K562 (cell line): ENCODE results near the gene MAGEB4. TPM values are rescaled to one million over a fixed set of nuclear protein-coding genes. Genes with fewer than 3 reads are reported as not detected.
A peak's percentile ranks its signal among the peaks of the same experiment; 100 is the strongest.

Experiments used
- ATAC-seq: fragments of 200-7000 bp; cut with Tn5 transposase; 3 replicates; pipeline ENCODE4 v1.9.1; 2020; ENCODE audit warnings: moderate library complexity
- BruUV-seq: library from RNA; stranded (reverse); fragments of 400-500 nt; replicated peaks from 2 replicates; lab custom pipeline; 2021; lab: Mats Ljungman, UMichigan
- CTCF ChIA-PET: fragments of 300-600 bp; formaldehyde crosslinking; extraction: SDS; loops from one replicate; lab custom pipeline; 2021; ENCODE audit warnings: low intra/inter-chr PET ratio; lab: Yijun Ruan, JAX
- POLR2A ChIA-PET: fragments of 300-600, 350-650 bp; sonication (Branson Sonifier 250); formaldehyde crosslinking; extraction: SDS; loops from one replicate; lab custom pipeline; 2021; ENCODE audit warnings: antibody characterized with exemption, inconsistent platforms; lab: Yijun Ruan, JAX
- DNase-seq, 4 experiments: peaks; one replicate each; pipeline versions ENCODE4 v3.0.0 to v3.0.0-alpha.2; 2011 to 2018; ENCODE audit warnings: low spot score in 3 of 4, mixed read lengths in 3 of 4; ENCODE audit errors: extremely low read depth in 1 of 4
- FAIRE-seq: peaks from 2 replicates; lab custom pipeline; 2011; peaks lifted over from hg19 to GRCh38; lab: Jason Lieb, UNC
- H2AFZ ChIP-seq: 2 replicates; pipeline ENCODE4 v1.6.0; 2011; ENCODE audit warnings: low read depth, low read length, control low read depth, inconsistent platforms
- H3K27ac ChIP-seq: fragments of 200-600 bp; 3 replicates; pipeline ENCODE4 v1.8.0; 2011; ENCODE audit warnings: low read depth, mild to moderate bottlenecking, control low read depth, inconsistent platforms, low read length, moderate library complexity, mixed read lengths; ENCODE audit errors: extremely low read depth
- H3K27me3 ChIP-seq, 2 experiments: fragments of 300-600 bp in 1 of 2; 2 replicates in 1 of 2; 3 replicates in 1 of 2; pipeline versions ENCODE4 v1.6.0 to v1.8.0; 2011; ENCODE audit warnings: inconsistent platforms in 2 of 2, low read length in 2 of 2, mild to moderate bottlenecking in 1 of 2, mixed read lengths in 1 of 2, moderate library complexity in 1 of 2; ENCODE audit not compliant: control insufficient read depth in 2 of 2, insufficient read depth in 2 of 2
- H3K36me3 ChIP-seq: fragments of 300-600 bp; 3 replicates; pipeline ENCODE4 v1.8.0; 2011; ENCODE audit warnings: mild to moderate bottlenecking, low read length, inconsistent platforms; ENCODE audit not compliant: control insufficient read depth, insufficient read depth
- H3K4me1 ChIP-seq, 2 experiments: fragments of 200-600 bp in 1 of 2; replicated peaks in 1 of 2; 2 replicates in 1 of 2; 3 replicates in 1 of 2; pipeline versions ENCODE4 v1.5.1 to v1.8.0; 2011; ENCODE audit warnings: inconsistent platforms in 2 of 2, low read length in 2 of 2, mild to moderate bottlenecking in 1 of 2, mixed read lengths in 1 of 2, moderate library complexity in 1 of 2; ENCODE audit not compliant: control insufficient read depth in 2 of 2, insufficient read depth in 2 of 2
- H3K4me2 ChIP-seq: 2 replicates; pipeline ENCODE4 v1.6.1; 2011; ENCODE audit warnings: low read length, control low read depth, inconsistent platforms, mixed read lengths; ENCODE audit not compliant: insufficient read depth
- H3K4me3 ChIP-seq: fragments of 200-600 bp; sonication (generic), shearing (Covaris generic); 2 replicates; pipeline ENCODE4 v1.5.1; 2016; ENCODE audit warnings: control low read depth, inconsistent platforms
- H3K79me2 ChIP-seq: fragments of 200-600 bp; 3 replicates; pipeline ENCODE4 v1.8.0; 2011; ENCODE audit warnings: low read length, inconsistent platforms; ENCODE audit not compliant: control insufficient read depth, insufficient read depth
- H3K9ac ChIP-seq, 2 experiments: 2 replicates each; pipeline versions ENCODE4 v1.6.0 to v1.6.1; 2011; ENCODE audit warnings: low read depth in 2 of 2, low read length in 2 of 2, control low read depth in 1 of 2, inconsistent platforms in 1 of 2, mild to moderate bottlenecking in 1 of 2, mixed read lengths in 1 of 2; ENCODE audit not compliant: insufficient read depth in 1 of 2
- H3K9me1 ChIP-seq: one replicate; pipeline ENCODE4 v1.6.0; 2011; ENCODE audit warnings: inconsistent platforms, mild to moderate bottlenecking, low read length, moderate library complexity; ENCODE audit not compliant: control insufficient read depth, insufficient read depth
- H3K9me3 ChIP-seq: replicated peaks from 2 replicates; pipeline ENCODE4 v1.5.1; 2011; ENCODE audit warnings: low read depth, low read length, inconsistent platforms; ENCODE audit not compliant: control insufficient read depth, insufficient read depth
- H4K20me1 ChIP-seq: replicated peaks from 2 replicates; pipeline ENCODE4 v1.6.1; 2011; ENCODE audit warnings: low read length, inconsistent platforms, mixed read lengths; ENCODE audit not compliant: control insufficient read depth, insufficient read depth
- COPS2 ChIP-seq: fragments of 450-650 bp; conservative IDR thresholded peaks from 2 replicates; pipeline ENCODE4 v1.6.1; 2016; ENCODE audit warnings: mild to moderate bottlenecking, moderate library complexity
- FOXJ2 ChIP-seq: fragments of 200-800 bp; sonication (Bioruptor generic); IDR thresholded peaks from 2 replicates; pipeline ENCODE4 v1.6.1; 2016; ENCODE audit warnings: missing genetic modification characterization, missing compliant biosample characterization
- GATAD2B ChIP-seq: fragments of 450-650 bp; IDR thresholded peaks from 2 replicates; pipeline ENCODE4 v1.6.1; 2017; ENCODE audit warnings: mild to moderate bottlenecking, borderline replicate concordance
- IRF2 ChIP-seq: sonication (generic); formaldehyde crosslinking; IDR thresholded peaks from 2 replicates; pipeline ENCODE4 v1.8.1; 2022; ENCODE audit warnings: mild to moderate bottlenecking, missing genetic modification reagents
- L3MBTL2 ChIP-seq: fragments of 450-650 bp; IDR thresholded peaks from 2 replicates; pipeline ENCODE4 v1.6.1; 2016; ENCODE audit warnings: mild to moderate bottlenecking, moderate library complexity
- NEUROD1 ChIP-seq: fragments of 150-350 bp; IDR thresholded peaks from 2 replicates; pipeline ENCODE4 v1.6.1; 2014; ENCODE audit warnings: borderline replicate concordance, low read length, low read depth; ENCODE audit not compliant: partially characterized antibody
- SMARCA5 ChIP-seq: fragments of 450-650 bp; IDR thresholded peaks from 2 replicates; pipeline ENCODE4 v1.6.1; 2016
- ZFX ChIP-seq: sonication (generic); formaldehyde crosslinking; IDR thresholded peaks from 2 replicates; pipeline ENCODE4 v1.8.0; 2022; ENCODE audit warnings: mild to moderate bottlenecking, missing genetic modification reagents, moderate library complexity
- ZNF586 ChIP-seq: fragments of 450-650 bp; formaldehyde crosslinking; conservative IDR thresholded peaks from 2 replicates; pipeline ENCODE4 v1.4.0; 2020; ENCODE audit warnings: mild to moderate bottlenecking, moderate library complexity
- in situ Hi-C: fragments of 300-500 bp; cut with MboI; formaldehyde crosslinking; loops from 4 replicates; pipeline ENCODE4 v1.15.0; 2018; ENCODE audit warnings: inconsistent platforms, mixed read lengths
- intact Hi-C: fragments of 100-400 bp; cut with micrococcal nuclease; formaldehyde crosslinking; loops from 2 replicates; pipeline ENCODE4 v1.14.2; 2022
- polyA plus RNA-seq, 8 experiments: library from polyadenylated mRNA; depleted of rRNA in 4 of 8; stranded (reverse) in 5 of 8; unstranded in 3 of 8; fragments of >200 nt; fragmentation: Nextera tagmentation in 2 of 8; fragmentation: Illumina TruSeq in 1 of 8; extraction: Ambion mirVana in 2 of 8; extraction: Trizol in 1 of 8; gene quantifications; 2 replicates each; pipeline versions ENCODE4 v1.2.1 to v1.2.3, GENCODE V29; 2011 to 2014; ENCODE audit warnings: inconsistent platforms in 1 of 8, missing spikeins in 1 of 8
- total RNA-seq, 7 experiments: library from RNA; depleted of rRNA in 6 of 7; stranded (reverse); fragments of >200 nt in 6 of 7; fragmentation: Illumina TruSeq in 2 of 7; extraction: Trizol in 2 of 7; gene quantifications; 2 replicates each; pipeline versions ENCODE4 v1.2.1 to v1.2.3, GENCODE V29; 2011 to 2021; ENCODE audit warnings: low replicate concordance in 1 of 7
- TF ChIP-seq, protein P1 (sequence below): IDR thresholded peaks from 3 replicates; pipeline ENCODE4 v1.6.1; 2011; ENCODE audit warnings: borderline replicate concordance, mild to moderate bottlenecking, moderate library complexity; ENCODE audit not compliant: insufficient read length; ENCODE audit errors: extremely low read depth
- TF ChIP-seq, protein P2 (sequence below): sonication (generic); formaldehyde crosslinking; IDR thresholded peaks from 2 replicates; pipeline ENCODE4 v1.8.0; 2022; ENCODE audit warnings: missing genetic modification reagents, mild to moderate bottlenecking, moderate library complexity, borderline replicate concordance
- TF ChIP-seq, protein P3 (sequence below): fragments of 450-650 bp; formaldehyde crosslinking; IDR thresholded peaks from 2 replicates; pipeline ENCODE4 v1.4.0; 2020; ENCODE audit warnings: mild to moderate bottlenecking, moderate library complexity
- TF ChIP-seq, protein P4 (sequence below), 2 experiments: IDR thresholded peaks; 2 replicates each; pipeline ENCODE4 v1.6.1; 2011; ENCODE audit warnings: borderline replicate concordance in 1 of 2, control low read depth in 1 of 2, low read depth in 1 of 2, low read length in 1 of 2, mild to moderate bottlenecking in 1 of 2, mixed read lengths in 1 of 2, moderate library complexity in 1 of 2; ENCODE audit not compliant: insufficient read depth in 1 of 2, insufficient read length in 1 of 2, poor library complexity in 1 of 2, severe bottlenecking in 1 of 2; ENCODE audit errors: extremely low read depth in 1 of 2

MAGEB4 gene
- total and polyA plus RNA-seq, 9 of the 15 experiments (the other 6 are each of a cell fraction or from before 2014, with no cell fraction given): 0.04 to 0.09 (median 0.06) TPM; not detected in 6

DNA sequence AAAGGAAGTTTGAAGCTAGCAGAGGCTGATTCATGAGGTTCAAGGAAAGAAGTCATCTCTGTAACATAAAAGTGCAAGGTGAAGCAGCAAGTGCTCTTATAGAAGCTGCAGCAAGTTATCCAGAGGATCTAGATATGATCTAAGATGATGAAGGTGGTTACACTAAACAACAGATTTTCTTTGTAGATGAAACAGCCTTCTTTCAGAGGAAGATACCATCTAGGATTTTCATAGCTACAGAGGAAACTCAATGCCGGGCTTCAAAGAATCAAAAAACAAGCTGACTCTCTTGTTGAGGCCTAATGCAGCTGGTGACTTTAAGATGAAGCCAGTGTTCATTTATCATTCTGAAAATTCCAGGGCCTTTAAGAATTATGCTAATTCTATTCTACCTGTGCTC, 38.6 kb downstream of the MAGEB4 start (continued):
- TF ChIP-seq, protein P1, sequence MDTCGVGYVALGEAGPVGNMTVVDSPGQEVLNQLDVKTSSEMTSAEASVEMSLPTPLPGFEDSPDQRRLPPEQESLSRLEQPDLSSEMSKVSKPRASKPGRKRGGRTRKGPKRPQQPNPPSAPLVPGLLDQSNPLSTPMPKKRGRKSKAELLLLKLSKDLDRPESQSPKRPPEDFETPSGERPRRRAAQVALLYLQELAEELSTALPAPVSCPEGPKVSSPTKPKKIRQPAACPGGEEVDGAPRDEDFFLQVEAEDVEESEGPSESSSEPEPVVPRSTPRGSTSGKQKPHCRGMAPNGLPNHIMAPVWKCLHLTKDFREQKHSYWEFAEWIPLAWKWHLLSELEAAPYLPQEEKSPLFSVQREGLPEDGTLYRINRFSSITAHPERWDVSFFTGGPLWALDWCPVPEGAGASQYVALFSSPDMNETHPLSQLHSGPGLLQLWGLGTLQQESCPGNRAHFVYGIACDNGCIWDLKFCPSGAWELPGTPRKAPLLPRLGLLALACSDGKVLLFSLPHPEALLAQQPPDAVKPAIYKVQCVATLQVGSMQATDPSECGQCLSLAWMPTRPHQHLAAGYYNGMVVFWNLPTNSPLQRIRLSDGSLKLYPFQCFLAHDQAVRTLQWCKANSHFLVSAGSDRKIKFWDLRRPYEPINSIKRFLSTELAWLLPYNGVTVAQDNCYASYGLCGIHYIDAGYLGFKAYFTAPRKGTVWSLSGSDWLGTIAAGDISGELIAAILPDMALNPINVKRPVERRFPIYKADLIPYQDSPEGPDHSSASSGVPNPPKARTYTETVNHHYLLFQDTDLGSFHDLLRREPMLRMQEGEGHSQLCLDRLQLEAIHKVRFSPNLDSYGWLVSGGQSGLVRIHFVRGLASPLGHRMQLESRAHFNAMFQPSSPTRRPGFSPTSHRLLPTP: no peak
- no peak for TF ChIP-seq ZFX (CRISPR knock-in tag)
- TF ChIP-seq NEUROD1: no peak
- no peak for TF ChIP-seq FOXJ2
- TF ChIP-seq GATAD2B: no peak
- TF ChIP-seq, all 486 proteins: peak for 0

DNA sequence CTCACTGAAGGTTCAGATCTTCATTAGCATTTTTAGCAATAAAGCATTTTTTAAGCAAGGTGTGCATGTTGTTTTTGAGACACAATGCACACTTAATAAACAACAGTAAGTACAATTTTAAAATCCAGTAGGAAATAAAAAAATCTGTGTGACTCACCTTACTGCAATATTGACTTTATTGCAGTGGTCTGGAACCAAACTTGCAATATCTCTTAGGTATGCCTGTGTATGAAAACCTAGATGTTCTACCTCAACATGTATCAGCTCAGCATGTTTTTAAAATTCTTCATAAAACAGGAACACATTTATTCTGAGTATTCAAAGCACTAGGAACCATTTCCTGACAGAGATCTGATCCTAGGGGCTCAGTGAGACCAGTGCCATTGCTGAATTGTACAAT, 40.7 kb downstream of the MAGEB4 start:
- H3K9me1 ChIP-seq: no peaks in the 10 kb centered on the region
- TF ChIP-seq, protein P2, sequence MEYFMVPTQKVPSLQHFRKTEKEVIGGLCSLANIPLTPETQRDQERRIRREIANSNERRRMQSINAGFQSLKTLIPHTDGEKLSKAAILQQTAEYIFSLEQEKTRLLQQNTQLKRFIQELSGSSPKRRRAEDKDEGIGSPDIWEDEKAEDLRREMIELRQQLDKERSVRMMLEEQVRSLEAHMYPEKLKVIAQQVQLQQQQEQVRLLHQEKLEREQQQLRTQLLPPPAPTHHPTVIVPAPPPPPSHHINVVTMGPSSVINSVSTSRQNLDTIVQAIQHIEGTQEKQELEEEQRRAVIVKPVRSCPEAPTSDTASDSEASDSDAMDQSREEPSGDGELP (CRISPR knock-in tag): no peak
- TF ChIP-seq L3MBTL2 (no peak), ZNF586 (CRISPR knock-in tag) (no peak), COPS2 (no peak), SMARCA5 (no peak), IRF2 (CRISPR knock-in tag) (no peak)
- TF ChIP-seq, protein P3, sequence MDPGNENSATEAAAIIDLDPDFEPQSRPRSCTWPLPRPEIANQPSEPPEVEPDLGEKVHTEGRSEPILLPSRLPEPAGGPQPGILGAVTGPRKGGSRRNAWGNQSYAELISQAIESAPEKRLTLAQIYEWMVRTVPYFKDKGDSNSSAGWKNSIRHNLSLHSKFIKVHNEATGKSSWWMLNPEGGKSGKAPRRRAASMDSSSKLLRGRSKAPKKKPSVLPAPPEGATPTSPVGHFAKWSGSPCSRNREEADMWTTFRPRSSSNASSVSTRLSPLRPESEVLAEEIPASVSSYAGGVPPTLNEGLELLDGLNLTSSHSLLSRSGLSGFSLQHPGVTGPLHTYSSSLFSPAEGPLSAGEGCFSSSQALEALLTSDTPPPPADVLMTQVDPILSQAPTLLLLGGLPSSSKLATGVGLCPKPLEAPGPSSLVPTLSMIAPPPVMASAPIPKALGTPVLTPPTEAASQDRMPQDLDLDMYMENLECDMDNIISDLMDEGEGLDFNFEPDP: no peak
- TF ChIP-seq, protein P4, sequence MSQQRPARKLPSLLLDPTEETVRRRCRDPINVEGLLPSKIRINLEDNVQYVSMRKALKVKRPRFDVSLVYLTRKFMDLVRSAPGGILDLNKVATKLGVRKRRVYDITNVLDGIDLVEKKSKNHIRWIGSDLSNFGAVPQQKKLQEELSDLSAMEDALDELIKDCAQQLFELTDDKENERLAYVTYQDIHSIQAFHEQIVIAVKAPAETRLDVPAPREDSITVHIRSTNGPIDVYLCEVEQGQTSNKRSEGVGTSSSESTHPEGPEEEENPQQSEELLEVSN (IDR thresholded peaks at IDR 0.05; ENCODE audit: borderline replicate concordance in 1 of 2, extremely low read depth in 1 of 2, insufficient read depth in 1 of 2, insufficient read length in 1 of 2, low read depth in 1 of 2, low read length in 1 of 2, poor library complexity in 1 of 2, severe bottlenecking in 1 of 2): no peak
- H3K79me2 ChIP-seq: no peaks in the 10 kb centered on the region
- H3K4me2 ChIP-seq: no peak overlapping the region
- H4K20me1 ChIP-seq: no peaks in the 10 kb centered on the region
- in situ Hi-C loops: no loop called here
- intact Hi-C loops: loop anchor here (5.0 kb wide), 1 partner anchor 65 kb away; the partner anchor contains the start of gene MAGEB2
- POLR2A ChIA-PET: no interaction called here
- ATAC-seq: no peak
- CTCF ChIA-PET: no interaction called here
- 0 out of 4 replicates have a peak overlapping the region, but pooled peaks of 1 of the 2 experiments have one; percentile 29 for H3K9ac ChIP-seq
- DNase-seq: peak in 1 of 4 experiments; percentile 3
- no peak overlapping the region for H3K4me3 ChIP-seq
- no TSS peak for BruUV-seq
- H2AFZ ChIP-seq: peak overlapping the region; percentile 71; the same call in 1 of the 2 replicates
- no peaks in the 10 kb centered on the region for H3K27me3 ChIP-seq
- H3K9me3 ChIP-seq: no peaks in the 10 kb centered on the region
- H3K4me1 ChIP-seq: peaks cover 0 to 20% of the 10 kb centered on the region in 2 experiments; a peak in 2 of 5 replicates
- no peak for FAIRE-seq
- H3K27ac ChIP-seq: peak overlapping the region; percentile 86
- H3K36me3 ChIP-seq: no peaks in the 10 kb centered on the region
